ENCODE measurements around the gene TSACC.
"Not testable (repeated sequence)": the region's sequence is repeated elsewhere in the genome, so short reads cannot be mapped to it uniquely, and the experiment has no call there.

TSACC gene

DNA sequence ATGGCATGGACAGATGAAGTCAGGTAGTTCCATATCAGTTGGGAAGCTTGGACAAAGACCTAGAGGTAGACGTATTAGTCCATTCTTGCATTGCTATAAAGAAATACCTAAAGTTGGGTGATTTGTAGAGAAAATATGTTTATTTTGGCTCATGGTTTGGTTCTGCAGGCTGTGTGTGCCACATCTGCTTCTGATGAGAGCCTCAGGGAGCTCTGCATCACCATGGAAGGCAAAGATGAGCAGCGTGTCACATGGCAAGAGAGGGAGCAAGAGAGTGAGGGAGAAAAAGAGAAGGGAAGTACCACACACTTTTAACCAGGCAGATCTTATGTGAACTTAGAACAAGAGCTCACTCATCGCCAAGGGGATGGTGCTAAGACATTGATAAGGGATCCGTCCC, 9.0 kb downstream of the TSACC start:
- DNase-seq: no peak

DNA sequence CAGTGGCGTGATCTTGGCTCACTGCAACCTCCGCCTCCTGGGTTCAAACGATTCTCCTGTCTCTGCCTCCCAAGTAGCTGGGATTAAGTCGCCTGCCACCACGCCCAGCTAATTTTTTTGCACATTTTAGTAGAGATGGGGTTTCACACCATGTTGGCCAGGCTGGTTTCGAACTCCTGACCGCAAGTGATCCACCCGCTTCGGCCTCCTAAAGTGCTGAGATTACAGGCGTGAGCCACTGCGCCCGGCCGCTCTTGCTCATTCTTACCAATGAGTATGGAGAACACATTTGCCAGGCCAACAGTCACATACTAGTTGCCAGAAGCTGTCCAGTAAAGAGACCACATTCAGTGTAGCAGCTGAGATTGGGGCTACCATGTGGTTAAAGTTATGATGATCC, 14.2 kb downstream of the TSACC start:
- DNase-seq: not testable (repeated sequence)

DNA sequence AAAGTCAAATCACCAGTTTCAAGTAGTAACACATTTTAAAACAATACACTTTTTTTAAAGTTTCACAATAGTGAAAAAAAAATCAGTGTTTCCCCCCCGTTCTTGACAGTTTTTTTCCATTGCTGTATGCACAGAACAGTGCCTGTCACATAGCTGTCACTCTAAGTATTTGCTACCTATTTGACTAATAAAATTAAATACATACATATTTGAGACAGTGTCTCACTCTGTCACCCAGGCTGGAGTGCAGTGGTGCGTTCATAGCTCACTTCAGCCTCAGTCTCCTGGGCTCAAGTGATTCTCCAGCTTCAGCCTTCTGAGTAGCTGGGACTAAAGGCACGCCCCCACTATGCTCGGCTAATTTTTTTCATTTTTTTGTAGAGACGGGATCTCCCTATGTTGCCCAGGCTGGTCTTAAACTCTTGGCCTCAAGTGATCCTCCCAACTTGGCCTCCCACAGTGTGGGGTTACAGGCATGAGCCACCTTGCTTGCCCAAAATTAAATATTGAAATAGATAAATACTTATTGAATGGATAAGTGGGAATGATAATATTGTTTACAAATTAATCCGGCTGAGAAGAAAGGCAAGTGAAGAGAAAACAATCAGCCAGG, 18.0 kb downstream of the TSACC start:
- no peak for DNase-seq

DNA sequence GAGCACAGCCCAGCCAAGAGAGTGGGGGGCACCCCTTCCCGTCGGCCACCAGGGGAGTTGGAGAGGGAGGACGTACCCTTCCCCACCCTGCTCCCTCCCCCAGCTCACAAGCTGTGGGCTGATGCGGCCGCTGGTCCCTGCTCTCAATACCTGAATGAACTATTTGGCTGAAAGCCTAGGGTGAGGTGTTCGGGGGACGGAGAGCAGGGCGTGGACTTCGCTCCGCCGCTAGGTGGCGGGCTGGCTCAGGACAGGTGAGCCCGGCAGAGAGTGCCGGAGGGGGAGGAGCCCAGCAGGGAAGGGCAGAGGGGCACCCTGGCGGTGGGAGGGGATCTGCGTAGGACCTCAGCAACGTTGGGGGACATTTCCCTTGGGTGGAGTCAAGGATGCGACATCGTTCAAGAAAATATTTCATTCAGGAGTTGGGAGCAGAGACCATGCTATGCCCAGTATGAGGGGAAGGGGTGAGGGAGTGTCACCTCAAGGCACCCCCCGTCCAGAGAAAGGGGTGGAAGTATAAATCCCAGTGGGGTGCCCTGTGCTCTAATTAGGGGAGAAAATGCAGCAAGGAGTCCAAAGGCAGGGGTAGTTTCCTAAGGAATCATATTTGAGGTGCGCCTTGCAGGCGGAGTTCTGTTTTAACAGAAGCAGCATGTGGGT, 18.7 kb downstream of the TSACC start:
- no peak for DNase-seq

DNA sequence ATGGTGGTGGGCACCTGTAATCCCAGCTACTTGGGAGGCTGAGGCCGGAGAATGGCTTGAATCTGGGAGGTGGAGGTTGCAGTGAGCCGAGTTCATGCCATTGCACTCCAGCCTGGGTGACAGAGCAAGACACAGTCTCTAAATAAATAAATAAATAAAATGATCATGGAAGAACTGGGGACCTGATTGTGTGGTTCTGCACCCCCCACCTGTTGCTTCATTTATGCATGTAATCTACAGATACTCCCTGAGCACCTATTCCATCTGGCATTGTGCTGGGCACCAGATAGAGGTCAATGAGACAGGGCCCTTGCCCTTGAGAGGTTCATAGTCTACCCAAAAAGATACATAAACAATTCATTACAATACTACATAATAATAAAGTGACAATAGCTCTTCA, 19.7 kb downstream of the TSACC start:
- DNase-seq: no peak

DNA sequence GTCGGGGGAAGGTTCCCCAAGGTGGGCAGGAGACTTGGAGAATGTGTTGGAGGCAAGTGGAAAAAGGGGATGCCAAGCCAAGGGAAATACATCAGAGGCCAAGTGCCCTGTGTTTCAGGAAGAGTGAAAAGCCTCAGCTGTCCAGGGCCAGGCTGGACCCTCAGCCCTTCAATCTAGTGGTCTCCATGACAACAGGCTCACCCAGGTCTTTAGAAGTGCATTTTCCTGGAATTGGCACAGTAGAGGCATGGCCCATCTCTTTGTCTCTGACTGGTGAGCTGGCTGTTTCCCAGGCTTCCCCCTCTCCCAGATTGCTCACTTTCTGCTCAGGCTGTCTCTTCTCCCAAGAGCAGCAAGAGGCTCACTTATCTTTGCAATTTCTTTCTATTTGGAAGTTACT, 20.3 kb downstream of the TSACC start:
- DNase-seq: no peak

DNA sequence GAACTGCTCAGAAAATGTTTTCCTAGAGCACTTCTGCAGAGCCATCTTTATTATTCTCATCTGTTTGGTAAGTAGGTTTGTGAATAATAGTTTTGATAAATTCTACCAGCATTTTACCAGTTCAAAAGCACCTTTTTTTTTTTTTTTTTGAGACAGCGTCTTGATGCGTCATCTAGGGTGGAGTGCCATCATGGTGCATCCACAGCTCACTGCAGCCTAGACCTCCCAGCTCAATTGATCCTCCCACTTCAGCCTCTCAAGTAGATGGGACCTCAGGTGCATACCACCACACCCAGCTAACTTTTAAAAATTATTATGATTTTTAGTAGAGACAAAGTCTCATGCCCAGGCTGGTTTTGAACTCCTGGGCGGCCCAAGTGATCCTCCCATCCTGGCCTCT, 20.9 kb downstream of the TSACC start:
- DNase-seq: no peak

DNA sequence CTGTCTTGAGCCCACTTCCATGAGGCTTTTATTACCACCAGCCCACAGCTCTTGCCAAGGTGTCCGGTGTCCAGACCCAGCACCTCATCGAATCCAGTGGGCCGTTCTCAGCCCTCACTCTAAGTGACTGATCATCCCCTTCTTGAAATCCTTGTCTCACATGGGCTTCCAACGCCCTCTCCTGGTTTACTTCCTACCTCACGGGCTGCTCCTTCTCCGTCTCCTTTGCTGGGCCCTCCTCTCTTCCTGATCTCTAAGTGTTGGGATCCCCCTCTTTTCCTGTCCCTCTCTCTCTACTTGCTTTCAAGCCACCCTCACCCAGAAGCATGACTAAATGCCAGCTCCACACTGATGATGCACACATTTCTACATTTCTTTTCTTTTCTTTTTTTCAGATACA, 21.6 kb downstream of the TSACC start:
- no peak for DNase-seq

DNA sequence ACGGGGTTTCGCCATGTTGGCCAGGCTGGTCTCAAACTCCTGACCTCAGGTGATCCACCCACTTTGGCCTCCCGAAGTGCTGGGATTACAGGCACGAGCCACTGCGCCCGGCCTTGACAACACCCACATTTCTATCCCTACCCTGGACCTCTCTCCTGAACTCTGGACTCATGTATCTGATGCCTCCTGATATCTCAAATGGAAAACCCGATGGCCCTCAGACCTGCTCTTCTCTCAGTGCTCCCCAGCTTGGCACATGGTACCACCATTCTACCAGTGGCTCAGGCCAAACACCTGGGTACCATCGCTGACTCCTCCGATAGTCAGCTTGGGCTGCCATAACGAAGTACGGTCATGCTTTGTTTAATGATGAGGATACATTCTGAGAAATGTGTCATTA, 22.2 kb downstream of the TSACC start:
- DNase-seq: no peak

DNA sequence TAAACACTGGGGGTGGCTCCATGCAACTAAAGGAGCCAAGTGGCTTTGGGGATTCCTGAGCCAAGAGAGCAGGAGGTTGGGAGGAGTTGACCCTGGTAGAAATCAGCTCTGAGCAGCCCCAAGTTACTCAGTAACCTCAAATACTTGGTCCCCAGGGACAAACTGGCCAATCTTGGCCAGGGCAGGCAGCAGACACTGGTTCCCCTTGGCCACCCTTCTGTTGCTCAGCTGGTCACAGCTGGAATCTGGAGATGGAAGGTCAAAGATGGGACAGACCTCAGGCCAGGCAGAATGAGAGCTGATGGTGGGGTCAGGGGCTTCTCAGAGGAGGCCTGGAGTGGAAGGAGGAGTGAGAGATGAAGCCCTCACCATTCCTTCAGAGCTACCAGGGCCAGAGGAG, 27.4 kb downstream of the TSACC start:
- no peak for DNase-seq

DNA sequence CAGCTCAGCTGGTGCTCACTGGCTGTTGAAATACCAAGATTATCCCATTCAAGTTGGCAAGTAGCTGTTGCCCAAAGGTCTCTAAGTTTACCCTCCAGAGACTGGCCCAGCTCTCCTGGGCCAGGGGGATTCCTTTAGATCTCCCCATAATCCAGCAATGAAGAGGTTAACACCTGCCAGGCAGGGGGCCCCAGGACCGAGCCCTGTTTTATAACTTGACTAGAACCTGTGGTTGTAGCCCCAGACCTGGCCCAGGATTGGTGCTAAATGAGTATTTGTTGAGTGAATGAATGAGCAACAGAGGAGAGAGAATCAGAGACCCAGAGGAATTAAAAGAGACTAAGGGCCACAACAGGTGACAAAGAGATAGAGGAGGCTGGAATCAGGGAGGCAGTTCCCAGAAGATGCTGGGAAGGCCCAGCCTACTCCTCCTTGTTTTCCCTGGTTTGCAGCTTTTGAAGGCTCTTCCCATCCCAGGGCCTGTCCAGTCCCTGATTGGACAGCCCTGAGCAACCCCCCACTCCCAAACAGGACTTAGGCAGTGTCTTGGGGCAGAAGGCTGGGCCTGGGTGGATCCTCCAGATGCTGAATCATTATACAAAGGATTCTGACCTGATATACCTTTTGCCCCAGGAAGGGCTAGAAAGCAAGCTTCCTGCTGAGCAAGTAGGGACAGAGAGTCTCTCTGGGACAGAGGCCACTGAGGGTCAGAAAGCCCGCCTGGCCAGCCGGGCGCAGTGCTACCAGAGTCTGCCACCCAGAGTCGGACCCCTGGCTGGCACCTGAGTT, 28.2 kb downstream of the TSACC start:
- no peak for DNase-seq

DNA sequence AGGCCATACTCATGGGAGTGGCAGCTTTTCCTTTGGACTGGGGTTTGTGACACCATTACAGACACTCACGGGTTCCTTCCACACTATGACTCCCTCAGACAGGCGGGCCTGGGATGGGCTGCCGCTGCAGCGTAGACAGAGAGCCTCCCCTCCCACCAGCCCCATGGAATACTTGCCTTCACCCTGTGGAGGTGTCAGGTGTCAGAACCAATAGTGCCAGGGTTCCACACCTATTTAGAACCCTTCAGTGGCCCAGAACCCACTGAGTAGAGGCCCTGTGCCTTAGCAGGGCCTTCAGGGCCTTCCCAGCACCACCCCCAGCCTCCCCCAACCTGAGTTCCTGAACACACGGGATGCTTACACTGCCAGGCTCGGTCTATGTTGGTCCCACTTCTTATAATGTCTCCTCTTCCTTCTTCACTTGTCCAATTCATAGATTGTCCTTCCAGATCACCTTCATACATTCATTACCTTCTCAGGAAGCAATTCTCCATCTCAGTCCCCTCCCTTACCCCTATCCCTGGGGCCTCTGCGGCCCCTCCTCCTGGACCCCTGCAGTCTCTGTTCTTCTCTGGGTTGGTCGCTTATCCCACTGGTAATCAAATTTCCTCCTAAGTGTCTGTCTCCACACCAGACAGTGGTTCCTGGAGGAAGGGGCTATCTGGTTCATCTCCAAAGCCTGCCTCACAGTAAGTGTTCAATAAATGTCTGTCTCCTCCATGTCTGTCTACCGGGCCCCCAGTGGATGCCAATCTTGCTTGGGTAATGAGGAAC, 29.2 kb downstream of the TSACC start:
- no peak for DNase-seq

DNA sequence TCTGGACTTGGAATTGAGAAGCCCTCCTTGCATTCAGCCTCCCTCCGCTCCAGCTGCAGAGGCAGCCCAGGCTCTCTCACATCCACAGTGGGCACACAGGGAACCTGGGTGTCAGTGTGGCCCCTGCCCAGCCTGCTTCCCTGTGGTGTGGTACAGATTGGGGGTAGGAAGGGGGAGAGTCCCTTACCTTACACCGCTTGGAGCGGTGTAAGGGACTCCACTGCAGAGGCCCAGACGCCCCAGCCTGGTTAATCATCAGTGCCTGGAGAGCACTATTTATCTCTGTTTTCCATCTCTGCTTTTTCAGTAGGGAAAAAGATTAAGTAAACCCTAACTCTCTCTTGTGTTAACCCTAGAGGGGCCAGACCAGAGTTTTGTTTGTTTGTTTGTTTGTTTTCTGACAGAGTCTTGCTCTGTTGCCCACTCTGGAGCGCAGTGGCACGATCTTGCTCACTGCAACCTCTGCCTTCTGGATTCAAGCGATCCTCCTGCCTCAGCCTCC, 29.9 kb downstream of the TSACC start:
- no peak for DNase-seq

DNA sequence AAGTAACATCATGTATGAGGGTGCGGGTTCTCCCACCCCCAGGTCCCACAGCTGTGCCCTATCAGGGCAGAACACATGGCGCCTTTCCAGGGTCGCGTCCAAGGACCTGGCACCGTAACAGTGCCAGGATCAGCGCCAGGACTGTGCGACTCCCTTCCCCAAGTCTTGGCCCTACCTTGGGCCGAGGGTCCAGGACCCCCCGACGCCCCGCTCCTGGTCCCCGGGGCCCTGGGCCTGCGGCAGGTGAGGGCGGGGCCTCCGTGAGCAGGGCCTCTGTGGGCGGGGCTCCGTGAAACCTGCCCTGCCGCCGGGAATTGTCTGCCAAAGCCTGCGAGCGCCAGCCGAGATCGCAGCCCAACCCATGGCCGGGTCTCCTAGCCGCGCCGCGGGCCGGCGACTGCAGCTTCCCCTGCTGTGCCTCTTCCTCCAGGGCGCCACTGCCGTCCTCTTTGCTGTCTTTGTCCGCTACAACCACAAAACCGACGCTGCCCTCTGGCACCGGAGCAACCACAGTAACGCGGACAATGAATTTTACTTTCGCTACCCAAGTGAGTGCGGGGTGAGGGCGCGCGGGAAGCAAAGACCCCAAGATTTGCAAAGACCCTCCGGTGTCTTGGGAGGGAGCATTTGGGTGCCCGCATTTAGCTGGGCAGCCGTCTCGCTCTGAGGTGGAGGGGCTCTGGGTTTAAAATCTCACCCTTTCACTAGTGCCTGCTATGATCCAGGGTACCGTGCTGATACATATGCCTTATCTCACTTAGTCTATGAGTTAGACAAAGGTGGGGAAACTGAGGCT, 30.8 kb downstream of the TSACC start, which contains the start of gene RHBG:
RHBG (plus strand) TSS at position 323 of the 796 bp plus-strand sequence; CDS start at position 362, 39 bp downstream.
- DNase-seq: no peak

DNA sequence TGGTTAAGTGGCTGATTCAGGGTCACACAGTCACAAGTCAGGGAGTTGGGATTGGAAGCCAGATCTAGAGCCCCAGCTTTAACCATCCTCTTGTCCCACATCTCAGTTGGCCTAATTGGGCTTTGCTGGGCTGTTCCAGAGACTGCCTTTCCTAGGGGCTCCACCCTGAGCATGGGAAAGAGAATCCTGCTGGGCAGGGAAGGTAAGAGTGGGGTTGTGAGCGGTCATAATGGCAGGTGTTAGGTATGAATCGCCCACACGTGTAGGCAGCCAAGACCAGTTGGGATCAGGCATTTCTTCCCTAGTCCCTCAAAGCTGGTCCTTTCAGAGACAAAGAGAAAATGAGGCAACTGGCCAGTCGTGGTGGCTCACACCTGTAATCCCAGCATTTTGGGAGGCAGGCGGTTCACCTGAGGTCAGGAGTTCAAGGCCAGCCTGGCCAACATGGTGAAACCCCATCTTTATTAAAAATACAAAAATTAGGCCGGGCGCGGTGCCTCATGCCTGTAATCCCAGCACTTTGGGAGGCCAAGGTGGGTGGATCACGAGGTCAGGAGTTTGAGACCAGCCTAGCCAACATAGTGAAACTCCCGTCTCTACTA, 31.5 kb downstream of the TSACC start:
- DNase-seq: not testable (repeated sequence)

DNA sequence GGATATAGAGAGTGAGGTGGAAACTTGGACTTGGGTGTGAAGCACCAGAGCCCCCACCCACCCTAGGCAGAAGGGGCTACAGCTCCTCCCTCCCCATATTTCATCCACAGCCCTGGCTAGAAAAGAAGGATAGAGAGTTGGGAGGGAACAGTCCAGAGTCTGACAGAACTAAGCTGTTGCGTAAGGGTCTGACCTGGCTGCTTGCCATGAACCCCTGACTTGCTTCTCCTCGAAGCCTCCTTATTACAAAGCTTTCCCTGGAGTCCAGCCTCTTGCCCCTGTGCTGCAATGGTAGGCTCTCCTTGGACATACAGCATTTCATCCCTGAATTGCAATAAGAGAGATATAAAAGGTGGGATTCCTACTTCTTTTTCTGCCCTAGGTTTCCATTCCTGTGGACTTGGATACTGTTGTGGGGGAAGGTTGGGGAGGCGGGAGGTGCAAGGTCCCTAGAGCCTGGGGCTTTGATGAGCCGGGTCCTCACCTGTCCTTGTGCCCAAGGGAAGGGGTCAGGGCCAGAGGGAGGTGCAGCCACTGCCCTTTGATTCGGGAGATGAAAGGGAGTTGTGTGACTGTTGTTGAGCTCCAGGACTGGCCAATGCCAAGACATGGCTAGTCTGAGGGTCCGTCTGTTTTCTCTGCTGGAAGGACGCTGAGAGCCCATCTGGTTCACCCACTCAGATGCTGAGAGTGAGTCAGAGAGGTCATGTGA, 33.4 kb downstream of the TSACC start:
- DNase-seq: no peak

DNA sequence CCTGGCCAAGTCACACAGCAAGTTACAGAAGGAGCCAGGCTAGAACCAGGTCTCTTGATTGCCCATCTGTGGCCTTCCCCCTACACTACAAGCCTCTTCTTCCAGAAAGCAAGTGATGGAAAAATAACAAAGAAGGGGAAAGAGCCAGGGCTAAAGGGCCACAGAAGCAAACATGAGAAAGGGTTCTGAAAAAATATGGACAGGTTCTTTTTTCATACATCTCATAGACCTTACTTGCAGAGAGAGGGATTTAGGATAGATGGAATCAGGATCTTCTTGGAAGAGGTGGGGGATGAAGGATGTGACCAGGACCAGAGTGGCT, 33.9 kb downstream of the TSACC start:
- no peak for DNase-seq

DNA sequence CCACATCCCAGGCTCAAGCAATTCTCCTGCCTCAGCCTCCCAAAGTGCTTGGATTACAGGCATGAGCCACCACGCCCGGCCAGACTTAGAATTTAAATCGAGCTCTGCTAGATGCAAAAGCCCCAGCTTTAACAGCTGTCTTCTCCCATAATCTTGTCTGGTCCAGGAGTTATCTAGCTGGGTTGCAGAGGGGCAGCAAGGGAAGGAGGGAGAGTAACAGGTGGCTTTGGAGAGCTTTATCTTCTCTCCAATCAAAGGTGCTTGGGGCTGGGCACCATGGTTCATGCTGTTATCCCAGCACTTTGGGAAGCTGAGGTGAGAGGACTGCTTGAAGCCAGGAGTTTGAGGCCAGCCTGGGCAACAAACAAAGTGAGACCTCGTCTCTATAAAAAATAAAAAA, 34.5 kb downstream of the TSACC start:
- DNase-seq: no peak

DNA sequence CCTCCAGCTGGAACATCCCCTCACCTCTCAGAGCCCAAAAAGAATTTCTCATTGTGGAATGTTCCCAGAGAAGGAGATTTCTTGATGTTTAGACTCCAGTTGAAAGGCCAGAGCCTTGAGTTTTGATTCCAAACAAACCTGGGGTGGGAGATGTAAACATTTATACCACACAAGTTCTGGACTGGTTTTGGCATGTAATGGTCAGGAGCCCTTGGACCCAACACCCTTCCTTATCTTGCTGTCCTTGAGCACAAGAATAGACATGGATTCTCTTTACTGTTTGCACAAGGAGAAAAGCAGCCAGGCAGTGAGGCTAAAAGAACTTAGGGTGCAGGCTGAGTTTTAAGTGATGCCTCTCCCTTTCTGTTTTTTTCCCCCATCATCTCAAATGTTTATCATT, 35.2 kb downstream of the TSACC start:
- no peak for DNase-seq

DNA sequence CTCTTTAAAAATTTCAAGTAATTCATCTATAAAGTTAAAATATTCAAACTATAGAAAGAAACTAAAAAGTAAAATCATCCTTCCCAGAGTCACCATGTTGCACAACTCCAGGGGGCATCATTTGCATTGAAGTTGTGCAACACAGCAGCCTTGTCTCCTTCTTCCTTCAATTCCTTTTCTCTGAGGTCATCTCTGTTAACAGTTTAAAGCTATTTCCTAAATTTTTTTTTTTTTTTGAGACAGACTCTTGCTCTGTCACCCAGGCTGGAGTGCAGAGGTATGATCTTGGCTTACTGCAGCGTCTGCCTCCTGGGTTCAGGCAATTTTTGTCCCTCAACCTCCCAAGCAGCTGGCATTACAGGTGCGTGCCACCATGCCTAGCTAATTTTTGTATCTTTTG, 37.8 kb downstream of the TSACC start:
- DNase-seq: no peak
